NCI-H1048 (cell line): ENCODE data around the gene C17orf113.

ENCODE experiments used
- DNase-seq: peaks from one replicate; lab custom pipeline; 2025; lab: John Stamatoyannopoulos, UW

The C17orf113 gene

GRCh38 chr17:42050393-42051012 lies at the start of gene C17orf113:
Gene C17orf113, minus strand, starts transcription at chr17:42050601. Its CDS starts 7,225 bp downstream, at chr17:42043376.
- DNase-seq, result no peak

DNA sequence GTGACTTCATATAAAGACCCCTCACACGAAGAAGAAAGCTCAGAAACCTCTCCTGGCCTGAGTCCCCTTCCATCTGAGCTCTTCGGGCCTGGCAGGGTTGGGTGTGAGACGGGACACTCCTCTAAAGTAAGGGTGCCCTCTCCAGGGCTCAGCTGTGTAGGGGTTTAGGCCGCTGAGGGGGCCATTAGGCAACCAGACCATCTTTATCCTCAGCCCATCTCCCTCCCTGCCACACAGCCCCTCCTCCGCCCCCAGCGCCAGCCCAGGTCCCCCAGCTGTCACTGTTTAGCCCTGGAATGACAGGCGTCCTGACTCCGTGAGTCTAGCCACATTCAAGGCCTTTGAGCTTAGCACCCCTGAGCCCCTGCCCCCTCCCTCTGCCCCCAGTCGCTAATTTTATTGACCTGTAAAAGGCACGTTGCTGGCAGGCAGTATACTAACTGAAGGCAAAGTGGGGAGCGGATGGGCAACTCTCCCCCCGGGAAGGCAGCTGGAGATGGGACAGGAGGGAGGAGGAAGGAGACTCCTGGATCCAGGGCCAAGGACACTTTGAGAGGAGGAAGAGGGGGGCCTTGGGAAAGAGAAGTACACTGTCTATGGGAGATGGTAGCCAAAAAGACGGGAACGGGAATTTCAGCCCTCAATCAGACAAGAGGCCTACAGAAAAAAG lies 48.5 kb upstream of the C17orf113 start:
- DNase-seq, result no peak

DNA sequence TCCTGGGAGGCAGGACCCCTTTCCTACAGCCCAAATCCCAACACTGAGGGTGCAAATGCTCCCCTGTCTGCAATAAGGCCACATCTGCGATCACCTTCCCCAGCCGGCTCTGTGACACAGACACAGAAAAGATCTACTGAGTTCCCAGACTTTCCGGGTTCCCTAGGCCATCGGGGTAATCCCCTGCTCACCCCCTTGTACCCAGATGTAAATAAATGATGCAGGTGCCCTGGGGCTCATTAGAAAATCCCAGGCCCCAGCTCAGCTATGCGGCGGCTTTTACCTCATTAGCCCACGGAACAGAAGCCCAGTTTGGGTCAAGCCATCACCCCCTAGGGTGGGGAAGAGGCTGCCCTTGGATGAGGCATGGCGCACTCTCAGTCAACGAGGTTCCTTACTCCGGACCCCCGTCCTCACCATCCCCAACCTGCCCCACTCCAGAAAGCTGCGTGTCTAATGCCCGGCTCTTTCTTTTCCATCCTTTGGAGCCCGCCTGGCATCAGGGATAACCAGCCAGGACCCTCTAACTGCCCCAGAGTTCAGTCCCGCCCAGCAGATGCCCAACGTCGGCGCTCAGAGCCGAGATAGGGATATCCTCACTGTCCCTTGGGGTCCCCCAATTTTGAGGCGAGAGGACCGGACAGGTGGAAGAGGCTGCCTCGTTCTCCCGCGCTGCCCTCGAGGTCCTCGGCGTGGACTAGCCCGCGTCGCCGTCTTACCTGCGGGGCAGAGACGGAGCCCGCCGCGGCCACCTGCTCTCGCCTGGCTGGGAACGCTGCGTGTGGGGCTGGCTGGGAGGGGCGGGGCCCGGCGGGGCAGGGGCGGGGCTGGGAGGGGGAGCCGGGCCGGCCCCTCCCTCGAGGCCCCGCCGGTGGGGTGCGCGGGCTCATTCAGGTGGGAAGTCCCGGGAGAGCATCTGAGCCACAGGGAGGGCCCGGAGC lies 47.6 kb upstream of the C17orf113 start, which contains the start of gene ZNF385C:
Gene ZNF385C, minus strand, starts transcription at position 783 of the 941 bp plus-strand sequence. CDS start 35,417 bp downstream, outside the sequence.
- DNase-seq, result no peak

GRCh38 chr17:42096360-42097111 lies 46.1 kb upstream of the C17orf113 start:
- no peak for DNase-seq

DNA sequence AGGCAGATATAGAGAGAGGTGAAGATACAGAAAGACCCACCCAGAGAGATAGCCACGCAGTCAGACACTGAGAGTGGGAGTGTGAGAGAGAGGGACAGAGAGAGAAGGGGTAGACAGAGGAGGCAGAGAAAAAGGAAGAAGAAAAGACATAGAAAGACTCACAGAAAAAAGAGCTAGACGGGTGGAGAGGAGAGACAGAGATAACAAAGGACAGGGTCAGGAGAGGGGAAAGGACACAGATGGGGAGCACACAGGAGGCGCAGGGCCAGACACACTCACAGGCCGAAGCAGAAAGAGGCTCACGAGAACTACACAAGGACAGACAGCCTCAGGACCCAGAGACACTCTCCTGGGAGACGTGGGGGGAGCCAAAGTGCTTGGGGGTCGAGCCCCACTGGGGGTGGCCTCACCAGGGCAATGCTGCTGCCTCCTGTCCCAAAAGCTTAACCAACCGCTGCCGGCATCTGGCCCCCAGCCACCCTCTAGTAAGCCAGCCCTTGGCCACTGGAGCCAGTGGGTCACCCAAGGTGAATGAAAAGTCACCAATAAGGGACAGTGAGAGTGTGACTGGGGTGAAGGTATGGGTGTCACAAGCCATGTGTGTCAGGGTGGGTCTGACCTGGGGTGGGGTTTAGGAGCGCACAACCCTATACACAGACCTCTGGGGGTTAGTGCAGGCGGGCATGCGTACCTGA lies 44.1 kb upstream of the C17orf113 start:
- no peak for DNase-seq

DNA sequence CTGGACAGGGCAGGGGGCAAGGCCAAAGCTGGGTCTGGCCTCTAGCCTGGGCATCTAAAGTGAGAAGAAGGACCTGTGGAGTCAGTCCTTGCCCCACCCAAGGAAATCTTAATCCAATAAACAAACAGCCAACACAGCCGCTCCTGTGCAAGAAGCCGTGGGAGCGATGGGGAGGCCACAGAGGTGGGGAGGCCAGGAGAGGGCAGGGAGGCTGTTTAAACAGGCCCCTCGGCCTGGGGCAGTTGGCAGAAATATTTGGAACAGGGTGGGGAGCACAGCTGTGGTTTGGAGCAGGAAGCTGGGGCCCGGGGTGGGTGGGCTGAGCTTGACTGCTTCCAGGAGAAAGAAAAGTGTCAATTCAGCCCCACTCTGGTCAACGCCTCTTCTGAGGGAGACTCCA lies 42.5 kb upstream of the C17orf113 start:
- no peak for DNase-seq

DNA sequence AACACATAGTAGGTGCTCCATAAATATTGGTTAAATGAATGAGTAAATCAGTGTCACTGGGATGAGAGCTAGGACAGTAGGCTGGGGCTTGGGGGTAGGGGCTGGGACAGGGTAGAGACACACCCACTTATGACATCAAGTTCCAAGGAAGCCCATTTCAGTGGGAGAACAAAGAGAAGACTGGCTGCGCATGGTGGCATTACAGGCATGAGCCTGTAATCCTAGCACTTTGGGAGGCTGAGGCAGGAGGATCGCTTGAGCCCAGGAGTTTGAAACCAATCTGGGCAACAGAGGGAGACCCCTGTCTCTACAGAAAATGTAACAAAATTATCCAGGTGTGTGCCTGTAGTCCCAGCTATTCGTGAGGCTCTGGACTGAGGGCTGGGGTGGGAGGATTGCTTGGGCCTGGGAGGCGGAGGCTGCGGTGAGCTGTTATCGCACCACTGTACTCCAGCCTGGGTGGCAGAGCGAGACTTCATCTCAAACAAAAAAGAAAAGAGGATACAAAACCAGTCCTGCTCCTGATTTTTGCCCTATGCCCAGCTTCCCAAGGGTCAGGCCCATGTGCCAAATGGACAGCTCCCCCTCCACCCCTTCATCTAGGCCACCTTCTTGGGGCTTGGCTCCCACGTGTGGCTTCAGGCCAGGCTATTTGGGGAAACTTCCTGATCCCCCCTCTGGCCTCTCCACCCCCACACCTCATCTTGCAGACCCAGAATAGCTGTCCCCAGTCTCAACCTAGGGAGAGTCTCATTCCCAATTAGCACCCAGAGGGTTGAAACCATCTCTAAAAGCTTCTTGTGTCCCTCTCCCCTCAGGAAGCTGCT lies 40.8 kb upstream of the C17orf113 start:
- no peak for DNase-seq

DNA sequence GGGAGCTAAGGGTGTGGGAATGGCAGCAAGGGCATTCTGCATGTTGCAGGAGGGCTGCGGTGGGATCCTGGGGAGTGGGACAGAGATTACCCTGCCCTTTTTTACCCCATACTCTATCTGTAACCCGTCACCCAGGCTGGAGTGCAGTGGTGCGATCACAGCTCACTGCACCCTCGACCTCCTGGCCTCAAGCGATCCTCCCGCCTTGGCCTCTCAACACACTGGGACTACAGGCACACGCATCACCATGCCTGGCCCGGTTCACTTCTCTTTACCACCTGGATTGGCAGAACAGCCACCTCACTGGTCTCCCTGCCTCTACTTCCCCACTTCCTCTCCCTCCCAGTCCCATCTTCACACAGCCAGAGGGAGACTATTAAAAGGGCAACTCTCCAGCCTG lies 38.3 kb upstream of the C17orf113 start:
- DNase-seq, result no peak

GRCh38 chr17:42087736-42088705 lies 37.6 kb upstream of the C17orf113 start:
- DNase-seq, result no peak

DNA sequence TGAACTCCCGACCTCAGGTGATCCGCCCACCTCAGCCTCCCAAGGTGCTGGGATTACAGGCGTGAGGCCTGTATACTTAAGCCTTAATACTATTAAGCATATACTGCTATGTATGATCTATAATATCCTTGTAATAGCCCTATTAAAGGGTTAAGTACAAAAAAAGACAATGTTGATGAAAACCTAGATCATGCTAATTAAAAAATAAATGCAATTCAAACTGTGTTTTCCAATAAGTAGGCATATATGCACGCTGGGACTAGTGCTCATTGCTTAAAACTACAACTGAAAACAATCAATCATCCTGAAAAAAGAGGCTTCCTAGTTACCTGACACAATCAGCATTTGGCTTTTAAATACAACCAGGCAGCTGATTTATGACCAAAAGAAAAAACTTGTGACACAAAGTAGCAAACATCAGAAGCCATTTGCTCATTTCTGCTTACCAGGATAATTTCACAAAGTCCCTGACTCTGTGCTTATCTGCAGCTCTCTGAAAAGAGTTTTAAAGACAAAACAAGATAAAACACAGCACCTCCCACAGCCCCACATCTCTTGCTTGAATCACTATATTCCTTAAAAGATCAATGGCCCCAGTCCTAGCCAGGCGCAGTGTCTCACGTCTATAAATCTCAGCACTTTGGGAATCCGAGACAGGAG lies 36.8 kb upstream of the C17orf113 start:
- DNase-seq, result no peak

DNA sequence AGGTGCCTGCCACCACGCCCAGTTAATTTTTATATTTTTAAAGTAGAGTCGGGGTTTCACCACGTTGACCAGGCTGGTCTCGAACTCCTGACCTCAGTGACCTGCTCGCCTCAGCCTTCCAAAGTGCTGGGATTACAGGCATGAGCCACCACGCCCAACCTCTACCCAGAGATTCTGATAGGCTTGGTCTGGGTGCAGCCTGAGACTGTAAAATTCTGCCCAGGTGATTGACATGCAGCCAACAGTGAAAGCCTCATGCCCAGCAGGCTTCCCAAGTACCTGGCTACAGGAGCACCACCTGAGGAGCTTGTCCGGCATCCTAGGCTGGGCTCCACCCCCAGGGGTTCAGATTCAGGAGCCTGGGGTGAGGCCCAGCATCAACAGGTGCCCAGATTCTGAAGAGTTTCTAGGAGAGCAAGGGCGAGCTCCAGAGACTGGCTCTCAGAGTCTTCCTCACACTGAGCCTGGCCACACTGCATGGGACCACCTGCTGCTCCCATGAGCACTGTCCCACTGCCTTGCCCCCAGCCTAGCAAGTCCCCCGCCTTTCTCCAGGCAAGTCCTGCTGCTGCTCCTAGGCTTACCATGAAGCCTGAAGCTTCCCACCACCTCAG lies 31.2 kb upstream of the C17orf113 start:
- DNase-seq, result no peak

GRCh38 chr17:42079541-42079940 lies 29.1 kb upstream of the C17orf113 start:
- DNase-seq, result no peak

- DNase-seq, result no peak
Measured at GRCh38 chr17:42078396-42079043, 28.1 kb upstream of the C17orf113 start.

DNA sequence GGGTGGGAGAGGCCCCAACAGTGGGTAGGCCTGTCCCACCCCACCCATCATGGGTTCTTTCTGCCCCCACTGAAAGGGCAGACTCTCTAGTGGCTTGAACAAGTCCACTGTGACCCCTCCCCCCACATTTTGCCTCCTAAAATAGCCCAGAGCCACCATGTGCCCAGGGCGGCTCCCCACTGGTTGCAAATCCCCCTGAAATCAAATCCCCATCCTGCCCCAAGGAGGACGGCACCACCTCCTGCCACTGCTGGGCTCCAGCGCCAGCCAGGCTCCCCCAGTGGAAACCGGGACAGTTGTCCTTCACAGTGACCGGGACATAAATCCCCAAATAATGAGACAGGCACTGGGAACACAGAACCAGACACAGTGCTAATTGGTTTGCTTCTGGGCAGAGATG lies 27.4 kb upstream of the C17orf113 start:
- no peak for DNase-seq

DNA sequence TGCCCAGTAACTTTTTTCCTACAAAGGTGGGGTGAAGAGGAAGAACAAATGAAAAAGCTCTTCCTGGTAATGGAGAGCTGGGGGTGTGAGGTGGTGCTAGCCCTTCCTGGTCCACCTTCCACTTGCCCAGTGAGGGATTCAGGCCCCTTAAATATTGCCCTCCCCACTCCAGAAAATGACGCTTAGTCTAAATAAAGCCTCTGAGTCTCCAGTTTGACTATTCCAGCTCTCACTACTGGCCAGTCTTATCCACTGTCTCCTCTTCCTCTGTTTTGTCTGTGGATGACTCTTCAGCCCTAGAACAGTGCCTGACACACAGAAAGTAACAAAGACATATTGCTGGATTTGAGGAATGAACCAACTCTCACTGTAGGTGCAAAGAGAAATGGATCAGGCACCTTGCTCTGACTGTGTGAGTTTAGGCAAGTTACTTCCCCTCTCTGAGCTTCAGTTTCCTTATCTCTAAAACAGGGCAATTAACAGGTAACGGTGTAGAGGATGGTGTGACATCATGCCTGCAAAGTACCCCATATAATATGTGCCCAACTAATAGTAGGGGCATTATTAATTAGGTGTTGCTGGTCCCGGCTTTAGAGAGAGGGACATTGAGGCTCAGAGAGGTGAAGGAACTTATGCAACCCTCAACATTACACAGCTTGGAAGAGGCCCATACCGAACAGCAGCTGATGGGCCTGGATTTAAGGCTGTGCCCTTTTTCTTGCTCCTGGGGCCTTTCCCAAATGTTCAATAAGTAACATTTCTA lies 26.6 kb upstream of the C17orf113 start:
- DNase-seq, result no peak

DNA sequence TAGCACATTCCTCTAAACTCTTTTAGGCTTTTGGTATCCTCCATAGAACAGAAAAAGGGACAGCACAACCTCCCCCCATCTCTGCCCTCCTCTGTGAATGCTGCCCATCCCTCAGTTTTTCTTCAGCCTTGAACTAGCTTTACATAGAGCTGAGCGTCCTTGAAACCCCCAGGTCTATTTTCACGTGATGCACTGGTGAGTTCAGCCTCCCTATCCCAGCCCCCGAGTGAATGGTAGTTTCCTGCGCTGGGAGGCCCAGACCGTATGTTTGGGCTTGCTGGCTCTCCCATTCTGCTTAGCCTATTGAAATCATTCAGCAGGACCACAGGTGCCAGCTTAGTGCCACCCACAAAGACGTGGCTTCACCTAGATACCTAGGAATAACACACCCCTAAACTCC lies 25.4 kb upstream of the C17orf113 start:
- no peak for DNase-seq
